Measurements from ENCODE around the gene DIS3L2. TPM values are rescaled to one million over a fixed set of nuclear protein-coding genes. Genes with fewer than 3 reads are reported as not detected.

The DIS3L2 gene
- total RNA-seq, 3 donors from 2014 or later (not counting 1 experiment from before 2014, with no cell fraction given), result 56.4 to 63.6 (median 59.4) TPM

GRCh38 chr2:232374356-232374755 lies 412.8 kb downstream of the DIS3L2 start:
- Mint-ChIP-seq H3K27me3 (ENCODE audit: low read depth in 2 of 2) (no peaks in the 10 kb centered on the region), H3K4me1 (no peaks in the 10 kb centered on the region), H3K36me3 (no peaks in the 10 kb centered on the region), H3K4me3 (no peak overlapping the region), H3K27ac (no peak overlapping the region), H3K9me3 (no peaks in the 10 kb centered on the region)
- DNase-seq (no peak), ATAC-seq (no peak)
- no peaks in the 10 kb centered on the region for H3K36me3 ChIP-seq (ENCODE audit: control insufficient read depth, insufficient read depth, low read length)
- no peaks in the 10 kb centered on the region for H3K9me3 ChIP-seq (ENCODE audit: control insufficient read depth, insufficient read depth, low read length)
- H3K27ac ChIP-seq (ENCODE audit: low read length), result no peak overlapping the region
- WGBS (ENCODE audit: insufficient coverage), result 73% methylated on average over 1 of the region's 1 CpG
- TF ChIP-seq CTCF (IDR thresholded peaks at IDR 0.05), result no peak
- intact Hi-C loops (cut with micrococcal nuclease), result no loop called here
- no peak overlapping the region for H3K4me3 ChIP-seq (ENCODE audit: low read length)
- H3K4me1 ChIP-seq (ENCODE audit: control insufficient read depth, insufficient read depth, low read length), result no peaks in the 10 kb centered on the region
- H3K27me3 ChIP-seq (ENCODE audit: control insufficient read depth, insufficient read depth, low read length), result no peaks in the 10 kb centered on the region

DNA sequence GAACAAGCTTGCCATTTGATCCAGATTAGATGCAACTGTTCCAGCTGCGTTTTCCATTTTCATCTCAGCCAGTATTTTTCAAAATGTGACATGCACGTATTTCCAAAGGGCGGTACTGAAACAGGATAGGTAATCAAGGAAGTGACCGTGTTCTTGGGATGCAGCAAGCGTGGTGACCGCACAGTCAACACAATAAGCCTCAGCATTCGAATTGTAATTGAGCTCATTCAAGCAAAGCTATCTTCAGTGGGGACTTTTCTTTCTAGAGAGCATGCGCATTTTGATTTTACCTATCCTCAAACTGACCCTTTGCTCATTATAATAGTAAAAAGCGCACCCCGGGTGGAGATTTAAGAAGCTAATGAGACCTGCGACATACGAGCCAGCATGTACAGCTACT lies 413.7 kb downstream of the DIS3L2 start:
- H3K27ac Mint-ChIP-seq, result no peak overlapping the region
- Histone ChIP-seq H3K27ac (ENCODE audit: low read length) (no peak overlapping the region), H3K36me3 (ENCODE audit: control insufficient read depth, insufficient read depth, low read length) (no peaks in the 10 kb centered on the region), H3K27me3 (ENCODE audit: control insufficient read depth, insufficient read depth, low read length) (no peaks in the 10 kb centered on the region), H3K9me3 (ENCODE audit: control insufficient read depth, insufficient read depth, low read length) (no peaks in the 10 kb centered on the region), H3K4me3 (ENCODE audit: low read length) (no peak overlapping the region), H3K4me1 (ENCODE audit: control insufficient read depth, insufficient read depth, low read length) (no peaks in the 10 kb centered on the region)
- no peaks in the 10 kb centered on the region for H3K27me3 Mint-ChIP-seq (ENCODE audit: low read depth in 2 of 2)
- TF ChIP-seq CTCF (IDR thresholded peaks at IDR 0.05), result no peak
- H3K4me3 Mint-ChIP-seq, result no peak overlapping the region
- no peak for DNase-seq
- no peaks in the 10 kb centered on the region for H3K4me1 Mint-ChIP-seq
- intact Hi-C loops (cut with micrococcal nuclease), result no loop called here
- no peaks in the 10 kb centered on the region for H3K9me3 Mint-ChIP-seq
- WGBS (ENCODE audit: insufficient coverage), result 86% methylated on average over 12 of the region's 12 CpGs
- H3K36me3 Mint-ChIP-seq, result no peaks in the 10 kb centered on the region
- ATAC-seq, result no peak

GRCh38 chr2:232376260-232376659 lies 414.7 kb downstream of the DIS3L2 start:
- WGBS (ENCODE audit: insufficient coverage), result 85% methylated on average over 4 of the region's 4 CpGs
- no peak for ATAC-seq
- H3K36me3 ChIP-seq (ENCODE audit: control insufficient read depth, insufficient read depth, low read length), result no peaks in the 10 kb centered on the region

More at GRCh38 chr2:232376260-232376659, 414.7 kb downstream of the DIS3L2 start:
- no peak overlapping the region for H3K4me3 ChIP-seq (ENCODE audit: low read length)
- H3K4me1 ChIP-seq (ENCODE audit: control insufficient read depth, insufficient read depth, low read length), result no peaks in the 10 kb centered on the region
- no peak for TF ChIP-seq CTCF (IDR thresholded peaks at IDR 0.05)
- H3K27ac ChIP-seq (ENCODE audit: low read length), result no peak overlapping the region
- H3K27me3 Mint-ChIP-seq (ENCODE audit: low read depth in 2 of 2), result no peaks in the 10 kb centered on the region
- DNase-seq, result no peak
- no peaks in the 10 kb centered on the region for H3K9me3 Mint-ChIP-seq
- intact Hi-C loops (cut with micrococcal nuclease), result no loop called here
- no peaks in the 10 kb centered on the region for H3K4me1 Mint-ChIP-seq
- no peaks in the 10 kb centered on the region for H3K27me3 ChIP-seq (ENCODE audit: control insufficient read depth, insufficient read depth, low read length)
- no peaks in the 10 kb centered on the region for H3K36me3 Mint-ChIP-seq
- H3K27ac Mint-ChIP-seq, result no peak overlapping the region
- H3K9me3 ChIP-seq (ENCODE audit: control insufficient read depth, insufficient read depth, low read length), result no peaks in the 10 kb centered on the region
- no peak overlapping the region for H3K4me3 Mint-ChIP-seq
